ENCODE results near the gene PKMYT1.

Gene PKMYT1

GRCh38 chr16:2980227-2981176, at the start of gene PKMYT1:
TSS of gene PKMYT1 (minus strand) at chr16:2980446. CDS start at chr16:2979657, 789 bp downstream.
- DNase-seq, result peak; percentile 84

- DNase-seq, result no peak
These were observed 49.4 kb upstream of the PKMYT1 start for GRCh38 chr16:3029491-3030221.

- no peak for DNase-seq
These were observed 48.6 kb upstream of the PKMYT1 start for GRCh38 chr16:3028716-3029319.

- peak; percentile 90 for DNase-seq
These were observed 47.9 kb upstream of the PKMYT1 start for GRCh38 chr16:3027983-3028715.

GRCh38 chr16:3027489-3027795, 47.2 kb upstream of the PKMYT1 start:
- DNase-seq, result no peak

- no peak for DNase-seq
These were observed 46.6 kb upstream of the PKMYT1 start for GRCh38 chr16:3026609-3027488.

GRCh38 chr16:3026003-3026378, 45.7 kb upstream of the PKMYT1 start:
- DNase-seq, result no peak

GRCh38 chr16:3025032-3026002, 45.1 kb upstream of the PKMYT1 start:
- no peak for DNase-seq

- peak; percentile 93 for DNase-seq
These were observed 43.6 kb upstream of the PKMYT1 start, which contains the start of the genes HCFC1R1 and THOC6 for GRCh38 chr16:3023669-3024478. TSS of gene HCFC1R1 (minus strand) at chr16:3023942. CDS start at chr16:3023941, 1 bp downstream. TSS of gene THOC6 (plus strand) at chr16:3024035. CDS start at chr16:3024327, 292 bp downstream.

GRCh38 chr16:3023415-3023668, 43.1 kb upstream of the PKMYT1 start:
- peak; percentile 32 for DNase-seq

GRCh38 chr16:3022684-3023414, 42.6 kb upstream of the PKMYT1 start:
- DNase-seq, result no peak

GRCh38 chr16:3022208-3022683, 42.0 kb upstream of the PKMYT1 start:
- no peak for DNase-seq

GRCh38 chr16:3021449-3022207, 41.4 kb upstream of the PKMYT1 start:
- DNase-seq, result no peak

GRCh38 chr16:3020604-3021448, 40.6 kb upstream of the PKMYT1 start:
- DNase-seq, result no peak

GRCh38 chr16:3020247-3020603, 40.0 kb upstream of the PKMYT1 start, which contains the start of gene TNFRSF12A:
TSS of gene TNFRSF12A (plus strand) at chr16:3020368. CDS start at chr16:3020398, 30 bp downstream.
- DNase-seq, result peak; percentile 43

GRCh38 chr16:3019594-3020246, 39.5 kb upstream of the PKMYT1 start:
- DNase-seq, result no peak

Measured in NCI-H2107 (cell line).